HG03135 (cell line): ENCODE data around the gene POLR3A.
"Not testable (repeated sequence)": the region's sequence is repeated elsewhere in the genome, so short reads cannot be mapped to it uniquely, and the experiment has no call there.

Experiments
- ATAC-seq: cut with Tn5 transposase; IDR thresholded peaks from one replicate; pipeline ENCODE4 v1.9.1; 2021; ENCODE audit warnings: mild to moderate bottlenecking, moderate library complexity; ENCODE audit not compliant: unreplicated experiment

The POLR3A gene

DNA sequence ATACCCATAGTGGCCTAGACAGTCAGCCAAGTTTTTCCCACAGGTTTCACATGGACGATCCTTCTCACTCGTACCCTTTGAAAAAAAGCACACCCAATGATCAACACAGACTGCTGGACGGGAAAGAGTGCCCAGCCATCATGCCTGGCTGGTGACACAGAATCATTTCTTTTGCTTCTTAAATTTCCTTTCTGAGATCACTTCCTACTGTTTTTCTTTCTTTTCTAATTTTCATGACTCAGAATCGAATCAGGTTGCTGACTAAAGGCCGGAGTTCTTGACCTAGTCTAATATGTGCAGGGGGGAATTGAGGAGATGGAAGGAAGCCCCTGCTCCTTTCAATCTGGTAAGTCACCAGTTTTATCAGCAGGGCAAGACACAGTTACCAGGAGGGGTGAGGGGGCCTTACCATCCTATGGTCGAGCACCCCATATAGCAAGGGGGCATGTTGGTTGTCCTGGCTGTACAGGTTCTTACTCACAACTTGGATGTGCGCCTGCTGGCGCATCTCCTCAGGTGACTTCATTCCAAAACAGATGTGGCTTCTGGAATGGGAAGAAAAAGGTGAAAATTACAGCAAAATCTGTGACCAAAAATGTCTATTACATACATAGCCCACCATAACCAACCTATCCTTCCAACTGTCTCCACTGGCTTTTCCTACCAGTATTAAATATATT lies 3.5 kb downstream of the POLR3A start:
- ATAC-seq = no peak

DNA sequence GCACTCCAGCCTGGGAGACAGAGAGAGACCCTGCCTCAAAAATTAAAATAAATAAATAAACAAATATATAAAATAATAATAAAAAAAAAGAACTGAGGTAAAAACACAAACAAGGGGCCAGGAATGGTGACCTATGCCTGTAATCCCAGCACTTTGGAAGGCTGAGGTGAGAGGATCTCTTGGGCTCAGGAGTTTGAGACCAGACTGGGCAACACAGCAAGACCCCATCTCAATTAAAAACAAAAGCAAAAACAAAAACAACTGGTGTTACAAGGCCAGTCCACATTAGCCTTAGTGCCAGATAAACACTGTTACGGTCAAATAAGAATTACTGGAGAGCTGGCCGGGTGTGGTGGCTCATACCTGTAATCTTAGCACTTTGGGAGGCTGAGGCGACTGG lies 5.6 kb downstream of the POLR3A start:
- no peak for ATAC-seq

DNA sequence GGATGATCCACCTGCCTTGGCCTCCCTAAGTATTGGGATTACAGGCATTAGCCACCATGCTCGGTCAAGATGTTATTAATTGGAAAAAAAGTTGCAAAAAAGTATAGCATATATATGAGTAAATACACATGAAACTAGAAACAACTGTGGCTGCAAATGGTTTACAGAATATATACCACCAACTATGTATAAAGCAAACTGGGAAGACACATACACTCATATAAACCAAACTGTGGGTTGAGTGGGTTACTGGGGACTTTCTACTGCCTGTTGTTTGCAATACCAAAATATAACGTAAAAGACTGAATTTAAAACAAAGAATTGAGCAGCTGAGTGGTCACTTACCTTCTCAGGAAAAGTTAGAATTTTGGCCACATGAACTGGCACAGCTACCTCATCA lies 8.1 kb downstream of the POLR3A start:
- no peak for ATAC-seq

DNA sequence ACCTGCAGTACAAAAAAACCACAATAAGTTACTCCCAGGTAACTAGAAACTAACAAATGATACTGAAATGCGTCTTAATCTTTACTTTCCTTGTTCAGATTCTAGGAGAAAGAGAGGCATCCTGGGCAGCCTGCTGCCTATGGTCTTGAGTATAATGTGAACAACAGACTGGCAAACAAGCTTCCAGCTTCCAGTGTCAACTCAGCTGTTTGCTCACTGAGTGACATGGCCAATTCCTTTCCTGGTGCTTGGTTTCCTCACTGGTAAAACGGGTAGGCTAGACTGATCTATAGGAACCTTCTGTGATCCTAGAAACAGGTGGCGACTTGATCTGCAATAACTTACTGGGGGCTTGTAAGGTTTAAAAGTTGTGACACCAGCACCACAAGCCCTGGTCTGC lies 10.1 kb downstream of the POLR3A start:
- ATAC-seq = no peak

DNA sequence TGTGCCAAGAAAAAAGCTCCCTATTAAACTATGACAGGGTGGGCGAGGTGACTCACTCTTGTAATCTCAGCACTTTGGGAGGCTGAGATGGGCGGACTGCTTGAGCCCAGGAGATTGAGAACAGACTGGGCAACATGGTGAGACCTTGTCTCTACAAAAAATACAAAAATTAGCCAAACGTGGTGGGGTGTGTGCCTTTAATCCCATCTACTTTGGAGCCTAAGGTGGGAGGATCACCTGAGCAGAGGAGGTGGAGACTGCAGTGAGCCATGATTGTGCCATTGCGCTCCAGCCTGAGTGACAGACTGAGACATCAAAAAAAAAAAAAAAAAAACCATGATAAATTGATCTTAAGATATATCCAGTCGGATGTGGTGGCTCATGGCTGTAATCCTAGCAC lies 11.5 kb downstream of the POLR3A start:
- ATAC-seq = no peak

DNA sequence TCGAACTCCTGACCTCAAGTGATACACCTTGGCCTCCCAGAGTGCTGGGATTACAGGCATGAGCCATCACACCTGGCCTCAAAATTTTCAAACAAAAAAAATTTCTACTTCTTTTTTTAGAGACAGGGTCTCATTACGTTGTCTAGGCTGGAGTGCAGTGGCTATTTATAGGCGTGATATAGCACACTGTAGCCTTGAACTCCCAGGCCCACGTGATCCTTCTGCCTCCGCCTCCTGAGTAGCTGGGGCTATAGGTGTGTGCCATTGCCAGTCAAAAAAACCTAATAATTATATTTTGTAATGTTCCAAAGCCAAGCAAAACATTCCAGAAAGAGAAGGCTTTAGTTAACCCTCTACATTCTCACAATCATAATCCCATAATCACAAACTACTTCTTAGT lies 13.8 kb downstream of the POLR3A start:
- no peak for ATAC-seq

DNA sequence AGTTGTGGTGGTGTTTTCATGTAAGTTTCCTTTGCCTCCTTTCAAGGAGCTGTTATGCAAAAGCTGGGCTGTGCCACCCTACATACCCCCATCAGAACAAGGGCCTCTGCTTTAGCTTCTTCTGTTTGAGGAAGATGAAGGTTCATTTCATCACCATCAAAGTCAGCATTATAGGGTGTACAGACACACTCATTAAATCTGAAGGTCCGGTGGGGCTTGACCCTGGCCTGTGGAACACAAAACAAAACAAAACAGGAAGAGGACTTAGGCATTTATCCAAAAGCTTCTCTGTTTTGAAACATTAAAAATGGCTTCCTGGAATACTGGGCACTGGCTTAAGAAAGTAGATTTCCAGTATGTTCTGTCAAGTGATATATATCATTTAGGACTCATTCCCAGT lies 15.8 kb downstream of the POLR3A start:
- no peak for ATAC-seq

DNA sequence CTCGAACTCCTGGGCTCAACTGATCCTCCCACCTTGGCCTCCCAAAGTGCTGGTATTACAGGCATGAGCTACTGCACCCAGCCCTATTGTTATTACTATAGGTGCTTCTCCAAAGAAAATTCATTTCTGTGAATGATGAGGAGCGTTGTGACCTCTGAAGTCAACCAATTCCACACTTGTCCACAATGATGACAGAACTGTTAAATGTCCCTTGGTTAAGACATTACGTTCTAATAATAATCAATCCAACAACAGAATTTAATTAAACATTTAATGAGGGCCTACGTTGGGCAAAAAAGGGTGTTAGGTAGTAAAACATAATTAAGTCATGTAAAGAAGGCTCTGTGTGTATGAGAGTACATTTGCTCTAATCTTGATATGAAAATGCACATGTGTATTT lies 18.2 kb downstream of the POLR3A start:
- no peak for ATAC-seq

DNA sequence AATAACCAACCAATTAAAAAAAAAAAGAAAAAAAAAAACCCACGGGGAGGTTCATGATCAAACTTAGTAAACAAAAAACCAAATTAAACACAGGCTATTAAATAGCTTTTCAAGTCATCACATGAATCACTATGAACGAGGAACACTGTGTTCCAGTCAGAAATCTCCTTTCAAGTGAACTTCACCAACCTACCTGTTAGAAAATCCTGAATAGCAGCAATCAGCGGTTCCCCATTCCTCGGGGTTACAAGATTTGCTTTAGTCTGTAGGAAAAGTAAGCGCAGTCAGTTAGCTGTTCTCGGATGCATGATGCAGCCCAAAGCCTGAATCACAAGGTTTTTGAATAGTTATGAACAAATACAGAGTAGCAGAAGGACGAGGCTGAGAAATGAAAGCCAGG lies 19.0 kb downstream of the POLR3A start:
- no peak for ATAC-seq

DNA sequence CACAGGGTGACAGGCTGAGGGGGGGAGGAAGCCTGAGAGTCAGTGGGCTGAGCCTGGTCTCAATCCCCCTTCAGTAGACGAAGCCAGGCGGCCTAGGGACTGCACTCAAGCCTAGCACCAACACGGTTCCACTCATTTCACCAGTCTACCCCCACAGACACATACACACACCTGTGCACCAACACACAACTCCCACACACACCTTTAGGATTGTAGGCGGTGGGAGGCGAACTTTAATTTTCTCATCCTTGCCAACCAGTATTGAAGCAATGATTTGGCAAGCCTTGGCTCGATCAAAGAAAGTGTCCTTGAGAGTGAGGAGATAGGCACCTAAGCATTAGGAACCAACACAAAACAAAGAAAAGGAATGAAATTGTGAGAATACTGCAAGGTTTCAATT lies 19.7 kb downstream of the POLR3A start:
- no peak for ATAC-seq

DNA sequence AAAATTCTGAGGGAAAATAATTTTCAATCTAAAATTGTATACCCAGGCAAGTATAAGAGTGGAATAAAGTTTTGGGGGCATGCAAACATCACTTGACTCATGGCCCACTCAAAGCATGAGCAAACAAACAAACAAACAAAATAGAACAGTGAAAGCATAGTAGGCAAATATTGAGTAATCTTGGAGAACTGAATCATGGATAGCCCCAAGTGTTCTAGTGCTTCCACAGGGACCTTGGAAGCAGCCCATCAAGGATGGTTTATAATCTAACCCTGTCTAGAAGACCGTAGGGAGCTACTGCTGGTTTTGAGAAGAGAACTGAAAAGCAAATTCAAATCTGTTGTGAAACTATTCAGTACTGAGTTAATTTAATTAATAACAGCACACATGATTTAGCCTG lies 22.1 kb downstream of the POLR3A start:
- no peak for ATAC-seq

DNA sequence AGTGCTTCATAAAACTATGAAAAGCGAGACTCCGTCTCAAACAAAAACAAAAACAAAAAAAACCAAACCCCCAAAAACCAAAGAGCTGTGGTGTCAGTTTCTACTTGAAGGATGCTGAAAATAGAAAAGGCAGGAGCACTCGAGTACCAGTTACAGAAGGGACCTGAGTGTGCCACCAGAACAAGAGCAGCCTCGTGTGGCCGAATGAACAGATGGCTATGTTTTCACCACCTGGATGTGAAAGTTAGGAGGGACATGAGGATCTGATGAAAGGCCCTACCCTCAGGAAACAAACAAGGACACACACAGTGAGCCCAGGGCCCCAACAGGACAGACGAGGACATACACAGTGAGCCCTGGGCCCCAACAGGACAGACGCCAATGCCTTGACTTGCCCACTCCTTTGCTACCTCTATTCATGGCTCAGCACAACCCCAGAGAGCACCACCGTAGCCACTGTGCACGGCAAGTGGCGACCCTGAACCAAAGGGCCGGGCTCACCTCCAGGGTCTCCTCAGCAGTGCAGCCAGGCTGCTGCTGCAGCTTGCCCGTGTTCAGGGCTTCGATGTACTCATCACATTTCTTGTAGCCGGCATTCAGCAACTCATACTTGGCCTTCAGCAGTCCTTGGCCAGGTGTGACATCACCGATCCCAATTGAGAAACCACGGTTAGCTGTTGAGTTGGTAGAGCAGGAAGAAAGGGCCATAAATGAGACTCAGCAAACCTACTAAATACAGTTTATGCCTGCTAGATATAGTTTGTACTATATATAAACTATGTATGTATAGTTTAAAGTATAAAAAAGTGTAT lies 24.9 kb downstream of the POLR3A start:
- no peak for ATAC-seq

DNA sequence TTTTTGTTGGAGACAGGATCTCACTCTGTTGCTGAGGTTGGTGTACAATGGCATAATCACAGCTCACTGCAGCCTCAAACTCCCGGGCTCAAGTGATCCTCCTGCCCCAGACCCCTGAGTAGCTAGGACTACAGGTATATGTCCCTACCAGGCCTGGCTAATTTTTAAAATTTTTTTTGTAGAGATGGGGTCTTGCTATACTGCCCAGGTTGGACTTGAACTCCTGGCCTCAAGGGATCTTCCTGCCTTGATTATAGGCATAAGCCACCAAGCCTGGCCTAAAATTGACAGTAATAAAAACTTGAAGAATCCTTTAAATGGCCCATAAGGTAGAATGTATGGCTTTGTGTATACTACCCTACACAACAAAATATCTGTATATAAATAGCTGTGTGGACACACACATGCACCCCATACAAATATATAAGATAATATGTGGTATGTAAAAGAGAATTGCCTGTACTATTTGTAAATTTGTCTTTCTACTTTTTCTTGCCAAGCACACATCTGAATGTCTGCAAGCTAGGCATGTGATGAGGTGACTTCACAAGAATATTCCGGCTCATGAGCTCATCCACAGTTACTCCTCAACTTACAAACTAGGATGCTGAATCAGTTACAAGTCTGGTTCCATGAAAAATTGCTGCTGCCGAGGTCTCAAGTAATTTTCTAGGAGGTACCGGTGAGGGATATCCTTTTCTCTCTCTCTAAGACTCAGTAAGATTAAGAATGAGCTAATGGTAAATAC lies 26.6 kb downstream of the POLR3A start:
- no peak for ATAC-seq

DNA sequence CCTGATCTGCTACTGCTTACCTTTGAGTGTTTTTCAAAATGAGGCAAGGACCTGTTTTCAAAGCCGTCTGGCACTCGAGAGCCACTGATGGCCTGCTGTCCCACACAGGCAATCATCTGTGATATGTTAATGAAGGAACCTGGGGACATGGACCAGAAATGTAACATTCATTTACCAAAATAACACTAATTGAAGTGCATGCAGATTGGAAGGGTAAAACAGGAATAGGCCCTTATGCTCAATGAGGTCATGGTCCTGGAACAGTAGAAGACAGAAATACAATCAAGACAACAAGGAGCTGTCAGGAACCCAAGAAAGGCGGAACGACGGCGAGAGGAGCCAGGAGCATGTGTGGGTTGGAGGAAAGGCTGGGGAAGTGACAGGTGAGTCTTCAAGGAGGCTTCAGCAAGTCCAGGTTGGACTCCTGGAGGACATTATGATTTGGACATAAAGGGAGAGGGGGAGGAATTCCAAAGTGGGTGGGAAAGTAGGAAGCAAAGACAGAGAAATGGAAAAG lies 28.3 kb downstream of the POLR3A start:
- no peak for ATAC-seq

DNA sequence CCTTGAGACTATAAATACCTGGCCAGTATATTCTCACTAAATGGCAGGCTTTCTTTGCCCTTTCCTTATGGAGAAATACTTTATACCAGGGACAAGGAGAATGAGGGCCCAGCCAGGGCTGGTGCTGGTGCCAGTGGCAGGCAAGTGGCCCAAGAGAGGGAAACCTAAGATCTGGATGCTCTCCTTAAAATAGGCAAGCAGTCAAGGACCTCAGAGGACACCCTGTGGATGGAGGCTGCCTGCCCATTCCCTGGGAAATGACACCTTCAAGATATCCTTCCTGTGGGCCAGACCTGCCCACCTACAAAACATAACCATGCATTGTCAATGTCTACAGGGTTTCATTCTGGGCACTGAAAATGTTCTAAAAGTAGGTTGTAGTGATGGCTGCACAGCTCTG lies 29.1 kb downstream of the POLR3A start:
- no peak for ATAC-seq

DNA sequence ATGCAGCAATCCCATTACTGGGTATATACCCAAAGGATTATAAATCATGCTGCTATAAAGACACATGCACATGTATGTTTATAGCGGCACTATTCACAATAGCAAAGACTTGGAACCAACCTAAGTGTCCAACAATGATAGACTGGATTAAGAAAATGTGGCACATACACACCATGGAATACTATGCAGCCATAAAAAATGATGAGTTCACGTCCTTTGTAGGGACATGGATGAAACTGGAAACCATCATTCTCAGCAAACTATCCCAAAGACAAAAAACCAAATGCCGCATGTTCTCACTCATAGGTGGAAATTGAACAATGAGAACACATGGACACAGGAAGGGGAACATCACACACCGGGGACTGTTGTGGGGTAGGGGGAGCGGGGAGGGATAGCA lies 30.5 kb downstream of the POLR3A start:
- ATAC-seq = not testable (repeated sequence)

DNA sequence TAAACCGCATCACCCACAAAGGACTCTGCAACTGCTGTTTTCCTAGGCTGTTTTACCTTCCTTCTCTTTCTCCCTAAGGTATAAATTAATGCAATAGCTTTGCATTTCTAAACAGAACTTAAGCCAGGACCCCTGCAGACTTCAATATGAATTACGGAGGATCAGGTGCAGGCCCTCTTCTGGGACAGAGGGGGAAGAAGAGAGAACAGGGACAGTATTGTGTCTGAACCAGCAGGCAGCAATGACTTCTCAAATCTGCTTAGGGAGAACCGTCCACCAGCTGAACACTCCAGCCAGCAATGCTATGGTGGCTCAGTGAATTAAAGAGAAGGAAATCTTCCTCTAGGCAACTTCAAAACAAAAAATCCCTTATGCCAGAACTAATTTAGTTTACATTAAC lies 35.7 kb downstream of the POLR3A start:
- no peak for ATAC-seq

DNA sequence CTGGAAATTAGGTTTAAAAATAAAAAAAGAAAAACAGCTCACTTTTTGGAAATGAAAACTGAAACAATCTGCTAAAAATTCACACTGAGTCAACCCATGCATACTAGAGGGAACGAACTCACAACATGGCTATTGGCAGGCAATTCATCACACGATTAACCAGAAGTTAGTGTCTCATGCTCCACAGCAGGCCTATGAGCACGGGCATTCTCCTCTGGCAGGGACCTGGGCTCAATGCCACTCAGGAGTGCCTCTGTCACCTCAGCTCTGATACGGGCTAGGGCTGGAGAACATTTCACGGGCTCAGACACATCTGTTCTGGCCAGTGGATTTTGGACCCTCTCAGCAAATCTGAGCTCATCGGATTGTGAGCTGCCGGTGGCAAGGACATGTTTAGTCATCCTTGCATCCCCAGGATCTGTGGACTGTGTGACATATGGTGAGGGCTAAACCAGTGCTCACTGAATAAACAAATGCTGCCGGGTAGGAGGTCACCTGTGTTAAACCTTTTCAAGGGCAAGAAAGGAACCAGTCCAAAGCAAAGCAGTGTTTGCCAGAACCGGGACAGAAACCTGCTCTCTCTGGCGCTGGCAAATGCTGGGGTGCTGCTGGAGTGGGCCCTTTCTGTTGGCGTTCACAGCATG lies 40.1 kb downstream of the POLR3A start:
- ATAC-seq = no peak

DNA sequence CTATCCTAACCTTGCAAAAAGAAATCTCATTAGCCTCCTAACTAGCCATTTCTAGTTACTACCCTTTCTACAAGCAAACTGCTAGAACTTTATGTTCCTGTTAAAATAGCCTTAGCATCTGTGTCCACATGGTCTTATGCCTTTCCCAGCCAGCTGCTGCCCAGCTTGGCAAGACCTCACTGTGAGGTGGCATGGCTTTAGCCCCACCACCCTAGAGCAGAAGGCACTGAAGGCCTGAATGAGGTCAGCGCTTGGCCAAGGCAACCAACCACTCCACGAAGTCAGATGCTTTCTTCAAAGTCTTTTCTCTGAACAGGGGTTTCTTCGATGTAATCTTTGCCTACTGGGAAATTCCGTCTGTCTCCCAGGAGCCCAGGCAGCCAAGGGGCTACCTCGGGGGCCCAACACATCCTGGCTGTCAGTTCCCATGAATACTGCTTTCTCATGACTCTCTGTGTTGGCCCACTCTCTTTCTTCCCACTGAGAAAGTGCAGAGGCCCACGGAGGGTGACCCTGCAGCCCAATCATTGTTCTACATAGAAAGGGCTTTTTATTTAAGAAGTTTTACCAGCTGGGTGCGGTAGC lies 41.6 kb downstream of the POLR3A start:
- no peak for ATAC-seq

DNA sequence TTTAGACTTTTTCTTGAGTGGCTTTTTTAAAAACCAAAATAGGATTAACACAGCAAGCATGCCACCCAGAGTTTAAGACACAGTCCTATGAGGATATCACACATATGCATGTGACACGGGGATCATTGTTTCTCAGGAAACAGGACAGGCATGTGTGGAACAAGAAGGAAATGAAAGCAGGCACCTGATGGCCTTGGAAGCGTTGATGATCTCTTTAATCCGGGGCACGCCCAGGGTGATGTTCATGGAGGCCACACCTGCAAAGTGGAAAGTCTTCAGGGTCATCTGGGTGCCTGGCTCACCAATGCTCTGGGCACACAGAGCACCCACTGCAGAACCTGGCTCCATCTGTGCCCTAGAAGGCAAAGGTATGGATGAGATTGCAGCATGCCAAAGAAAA lies 44.3 kb downstream of the POLR3A start:
- ATAC-seq = no peak
